GM13976 (cell line): ENCODE data around the gene CYB5D1.

Experiments
- DNase-seq: peaks from one replicate; pipeline ENCODE4 v3.0.0; 2012; ENCODE audit warnings: low spot score
- in situ Hi-C: fragments of 300-500 bp; cut with MboI; formaldehyde crosslinking; loops from one replicate; pipeline ENCODE4 v1.12.0; 2022; ENCODE audit warnings: low sequenced_read_pairs, mixed read lengths, inconsistent platforms; ENCODE audit not compliant: unreplicated experiment
- TF ChIP-seq, protein P1 (sequence below): IDR thresholded peaks from 2 replicates; pipeline ENCODE4 v1.5.1; 2012; ENCODE audit warnings: borderline replicate concordance, mild to moderate bottlenecking; ENCODE audit not compliant: insufficient read depth; ENCODE audit errors: extremely low read depth, missing control alignments, control extremely low read depth

Gene CYB5D1

DNA sequence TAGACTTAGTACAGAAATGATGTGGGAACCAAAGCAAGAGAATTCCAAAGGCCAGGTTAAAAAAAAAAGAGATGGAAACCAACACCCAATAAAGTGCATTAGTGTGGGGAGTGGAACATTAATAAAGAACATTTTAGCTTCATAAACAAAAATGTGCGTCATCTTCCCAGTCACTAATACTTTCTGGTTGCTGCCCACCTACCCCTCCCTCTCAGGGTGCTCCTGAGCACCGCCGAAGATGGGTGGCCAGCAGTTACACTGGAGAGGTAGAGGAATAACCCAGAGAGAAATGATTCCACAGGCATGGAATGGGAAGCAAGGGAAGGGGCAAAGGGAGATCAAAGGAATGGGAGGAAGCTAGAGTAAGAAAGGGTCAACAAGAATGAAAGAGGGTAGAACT lies 24.8 kb downstream of the CYB5D1 start:
- TF ChIP-seq, protein P1, sequence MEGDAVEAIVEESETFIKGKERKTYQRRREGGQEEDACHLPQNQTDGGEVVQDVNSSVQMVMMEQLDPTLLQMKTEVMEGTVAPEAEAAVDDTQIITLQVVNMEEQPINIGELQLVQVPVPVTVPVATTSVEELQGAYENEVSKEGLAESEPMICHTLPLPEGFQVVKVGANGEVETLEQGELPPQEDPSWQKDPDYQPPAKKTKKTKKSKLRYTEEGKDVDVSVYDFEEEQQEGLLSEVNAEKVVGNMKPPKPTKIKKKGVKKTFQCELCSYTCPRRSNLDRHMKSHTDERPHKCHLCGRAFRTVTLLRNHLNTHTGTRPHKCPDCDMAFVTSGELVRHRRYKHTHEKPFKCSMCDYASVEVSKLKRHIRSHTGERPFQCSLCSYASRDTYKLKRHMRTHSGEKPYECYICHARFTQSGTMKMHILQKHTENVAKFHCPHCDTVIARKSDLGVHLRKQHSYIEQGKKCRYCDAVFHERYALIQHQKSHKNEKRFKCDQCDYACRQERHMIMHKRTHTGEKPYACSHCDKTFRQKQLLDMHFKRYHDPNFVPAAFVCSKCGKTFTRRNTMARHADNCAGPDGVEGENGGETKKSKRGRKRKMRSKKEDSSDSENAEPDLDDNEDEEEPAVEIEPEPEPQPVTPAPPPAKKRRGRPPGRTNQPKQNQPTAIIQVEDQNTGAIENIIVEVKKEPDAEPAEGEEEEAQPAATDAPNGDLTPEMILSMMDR = no peak
- no peak for DNase-seq

DNA sequence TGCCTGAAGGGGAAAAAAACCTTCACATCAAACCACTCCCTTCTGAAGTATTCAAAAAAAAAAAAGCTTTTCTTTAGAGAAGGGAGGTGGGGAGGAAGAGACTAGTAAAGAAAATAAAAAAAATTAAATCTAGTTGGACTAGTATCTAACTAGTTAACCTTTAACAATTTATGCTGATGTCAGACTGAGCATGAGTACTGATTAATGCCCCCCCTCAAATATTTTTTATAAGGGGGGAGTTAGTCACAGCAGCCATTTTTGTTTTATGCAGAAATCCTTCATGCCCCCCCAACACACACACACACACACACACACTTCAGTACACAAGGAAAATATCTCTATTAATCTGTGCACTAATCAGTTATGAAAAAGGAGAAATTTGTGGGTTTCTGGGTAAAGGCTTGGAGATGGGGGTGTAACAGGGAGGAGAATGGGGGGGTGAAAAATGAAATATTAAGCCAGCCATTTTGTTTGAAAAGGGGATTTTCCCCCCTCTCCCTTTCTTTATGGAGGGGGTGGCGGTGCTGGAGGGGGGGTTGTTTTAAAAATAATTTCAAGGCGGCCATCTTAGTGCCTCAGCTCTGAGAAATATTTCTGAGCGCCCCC lies 26.1 kb downstream of the CYB5D1 start:
- TF ChIP-seq, protein P1 = no peak
- peak; percentile 63 for DNase-seq
- in situ Hi-C loops = no loop called here

More for the DNA sequence above, 24.8 kb downstream of the CYB5D1 start:
- in situ Hi-C loops = no loop called here

DNA sequence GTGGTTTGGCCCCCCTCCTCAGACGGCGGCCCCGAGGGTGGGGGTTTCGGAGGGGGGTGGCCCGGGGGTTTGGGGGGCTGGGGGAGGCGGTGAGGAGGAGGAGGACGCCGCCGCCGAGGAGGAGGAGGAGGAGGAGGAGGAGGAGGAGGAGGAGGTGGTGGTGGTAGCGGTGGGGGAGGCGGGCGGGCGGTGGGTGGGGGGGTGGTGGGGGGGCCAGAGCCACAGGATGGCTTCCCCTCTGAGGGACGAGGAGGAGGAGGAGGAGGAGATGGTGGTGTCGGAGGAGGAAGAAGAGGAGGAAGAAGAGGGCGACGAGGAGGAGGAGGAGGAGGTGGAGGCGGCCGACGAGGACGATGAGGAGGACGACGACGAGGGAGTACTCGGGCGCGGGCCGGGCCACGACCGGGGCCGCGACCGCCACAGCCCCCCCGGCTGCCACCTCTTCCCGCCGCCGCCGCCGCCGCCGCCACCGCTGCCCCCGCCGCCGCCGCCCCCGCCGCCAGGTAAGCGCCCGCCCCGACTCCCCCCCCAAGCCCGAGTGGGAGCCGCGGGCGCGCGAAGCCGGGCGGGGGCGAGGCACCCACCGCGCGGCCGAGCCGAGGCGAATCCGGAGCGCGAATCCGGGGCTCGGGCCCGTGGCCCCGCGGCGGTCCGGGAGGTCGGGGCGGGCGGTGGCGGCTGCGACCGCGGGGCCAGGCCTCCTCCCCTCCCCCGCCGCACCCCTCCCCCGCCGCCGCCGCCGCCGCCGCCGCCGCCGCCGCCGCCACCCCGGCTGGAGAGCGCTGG lies 27.0 kb downstream of the CYB5D1 start:
- in situ Hi-C loops = no loop called here
- TF ChIP-seq, protein P1 = no peak
- peak; percentile 44 for DNase-seq

DNA sequence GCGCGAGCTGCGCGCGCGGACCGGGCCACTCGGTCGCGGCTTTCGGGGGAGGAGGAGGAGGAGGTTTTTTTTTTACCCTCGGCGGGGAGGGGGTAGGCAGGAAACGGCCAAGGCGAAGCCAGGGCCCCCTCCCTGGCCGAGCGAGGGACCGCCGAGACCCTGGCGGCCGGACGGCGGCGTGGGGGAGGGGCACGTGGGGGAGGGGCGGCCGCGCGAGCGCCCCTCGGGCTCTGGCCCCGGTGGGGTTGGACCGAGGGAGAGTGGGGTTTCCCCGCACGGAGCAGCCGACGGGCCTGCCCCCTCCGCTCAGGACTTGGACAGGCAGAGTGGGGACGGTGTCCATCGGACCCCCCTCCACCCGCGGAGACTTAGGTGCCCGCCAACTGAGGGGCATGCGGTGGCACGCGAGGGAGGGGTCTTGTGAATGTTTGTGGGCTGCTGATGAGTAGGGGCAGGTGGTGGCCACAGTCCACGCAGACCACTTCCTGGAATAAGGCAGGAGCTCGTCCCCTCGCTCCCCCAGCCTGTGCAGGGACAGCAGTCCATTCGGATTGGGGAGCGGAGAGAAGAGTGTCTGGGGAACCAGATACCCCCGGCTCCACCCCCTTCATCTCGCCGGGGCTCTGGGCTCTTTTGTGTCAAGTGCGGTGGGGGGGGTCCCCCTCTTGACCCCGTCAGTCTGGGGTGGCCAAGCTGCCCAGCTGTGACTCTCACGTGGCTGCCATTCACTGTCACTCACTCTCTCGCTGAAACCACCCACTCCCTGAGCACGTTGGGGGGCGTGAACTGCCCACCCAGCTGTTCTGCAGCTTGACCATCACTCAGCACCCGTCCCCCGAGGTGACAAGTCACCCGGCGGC lies 27.8 kb downstream of the CYB5D1 start:
- in situ Hi-C loops = no loop called here
- TF ChIP-seq, protein P1 = peak; percentile 11
- peak; percentile 79 for DNase-seq

DNA sequence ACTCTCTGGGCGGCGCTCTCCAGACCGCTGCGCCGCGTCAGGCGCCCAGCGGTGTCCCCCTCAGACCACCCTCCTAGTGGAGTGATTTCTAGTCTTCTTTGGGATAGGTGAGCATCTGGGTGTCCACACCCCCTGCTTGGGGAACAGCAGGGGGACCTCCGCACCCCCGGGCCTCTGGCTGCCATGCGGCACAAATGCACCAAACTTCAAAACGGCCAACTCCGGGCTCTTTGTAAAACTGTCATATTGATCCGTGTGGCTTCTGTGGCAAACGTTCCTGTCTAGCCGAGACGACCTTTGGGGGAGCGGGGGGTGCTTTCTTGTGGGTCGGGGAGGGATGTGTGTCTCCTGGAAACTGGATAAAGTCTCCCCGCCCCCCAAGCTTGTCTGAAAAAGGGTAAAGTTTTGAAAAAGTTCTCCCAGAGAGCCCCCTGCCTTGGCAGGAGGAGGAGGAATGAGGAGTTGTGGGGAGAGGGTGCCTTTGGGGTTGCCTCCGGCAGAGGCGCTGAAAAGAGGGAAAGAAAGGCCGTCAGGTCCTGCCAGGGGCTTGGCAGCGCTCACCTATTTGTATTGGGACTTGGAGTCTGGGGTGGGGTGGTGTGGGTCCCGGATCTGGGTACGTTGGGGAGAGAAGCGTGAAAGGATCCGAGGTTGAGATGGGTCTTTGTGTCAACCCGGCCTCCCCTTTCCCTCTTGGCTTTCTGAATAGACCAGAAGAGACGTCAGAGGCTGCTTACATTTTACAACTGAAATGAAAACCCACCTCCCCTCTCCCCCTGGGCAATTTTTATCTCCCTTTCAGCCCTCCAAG lies 28.6 kb downstream of the CYB5D1 start:
- TF ChIP-seq, protein P1 = no peak
- peak; percentile 54 for DNase-seq
- in situ Hi-C loops = no loop called here
